GM21381 (cell line): ENCODE results near the gene GLA.
A peak's percentile ranks its signal among the peaks of the same experiment; 100 is the strongest.

Source experiments
- ATAC-seq: cut with Tn5 transposase; IDR thresholded peaks from one replicate; pipeline ENCODE4 v1.9.1; 2021; ENCODE audit warnings: mild to moderate bottlenecking, moderate library complexity; ENCODE audit not compliant: unreplicated experiment

Gene GLA

GRCh38 chrX:101359966-101360365 lies 47.8 kb downstream of the GLA start:
- ATAC-seq = no peak

DNA sequence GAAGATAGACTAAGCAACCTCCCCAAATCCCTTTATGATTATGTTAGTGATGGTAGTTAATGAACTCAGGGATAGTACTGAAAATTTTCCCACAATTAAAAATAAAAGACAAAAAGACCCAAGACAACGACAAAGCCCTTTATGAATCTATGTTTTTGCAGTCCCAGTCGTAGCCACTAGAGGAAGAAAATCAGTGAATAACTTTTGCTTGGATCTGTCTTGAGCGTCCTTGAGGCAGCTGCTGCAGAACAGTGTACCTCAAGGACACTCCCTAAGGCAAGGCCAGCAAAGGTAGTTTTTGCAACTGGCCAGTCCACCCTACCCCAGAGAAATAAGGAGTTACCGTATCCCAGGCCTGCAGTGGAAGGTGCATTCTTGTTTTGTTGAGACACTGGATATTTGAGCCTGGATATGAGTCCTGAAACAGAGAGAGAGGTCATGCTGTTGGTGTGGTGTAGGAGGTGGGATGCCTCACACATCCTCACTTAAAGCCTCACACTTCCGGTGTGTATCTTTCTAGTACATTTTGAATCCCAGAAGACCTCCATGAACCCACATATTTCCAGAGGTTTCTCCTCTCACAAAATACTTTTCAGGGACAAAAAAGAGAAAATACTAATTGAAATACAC lies 50.4 kb downstream of the GLA start:
- ATAC-seq = no peak

DNA sequence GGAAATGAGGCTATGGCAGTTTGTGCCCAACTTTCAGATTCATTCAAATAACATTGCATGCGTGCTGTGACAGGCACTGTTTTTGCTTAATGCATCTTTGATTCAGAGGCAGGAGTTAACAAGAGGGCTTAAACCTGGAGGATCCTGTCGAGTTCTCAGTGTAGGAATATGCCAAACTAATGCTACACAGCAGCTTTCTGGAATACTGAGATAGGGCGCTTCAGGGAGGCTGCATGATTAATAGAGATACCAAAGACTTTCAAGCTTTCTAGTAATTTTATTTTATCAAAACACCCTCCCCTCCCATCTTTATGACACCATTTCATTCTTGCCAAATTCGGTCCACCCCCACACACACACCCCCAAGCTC lies 58.5 kb downstream of the GLA start:
- no peak for ATAC-seq

- ATAC-seq = peak; percentile 98
Observed at GRCh38 chrX:101348452-101349192, 59.1 kb downstream of the GLA start, which contains the start of gene TIMM8A. TIMM8A (minus strand) TSS chrX:101348742; CDS start chrX:101348664, 78 bp downstream.

GRCh38 chrX:101347859-101348451 lies 59.8 kb downstream of the GLA start:
- peak; percentile 3 for ATAC-seq
